Fibroblast of lung (primary cell): ENCODE data around the gene CLN3.

ENCODE experiments used
- EZH2 ChIP-seq: IDR thresholded peaks from 2 replicates; pipeline ENCODE4 v1.5.1; 2012; ENCODE audit warnings: low read length, control low read depth, mild to moderate bottlenecking; ENCODE audit errors: missing control alignments
- TF ChIP-seq, protein P1 (sequence below), 2 donors: IDR thresholded peaks in 1 of 2; conservative IDR thresholded peaks in 1 of 2; 1 replicate in 1 of 2; 2 replicates in 1 of 2; pipeline ENCODE4 v1.5.1; 2011 to 2012; ENCODE audit warnings: low read length in 2 of 2, control low read depth in 1 of 2, inconsistent platforms in 1 of 2, low read depth in 1 of 2, mild to moderate bottlenecking in 1 of 2

GRCh38 chr16:28497861-28498599, 6.2 kb upstream of the CLN3 start:
- TF ChIP-seq, protein P1, sequence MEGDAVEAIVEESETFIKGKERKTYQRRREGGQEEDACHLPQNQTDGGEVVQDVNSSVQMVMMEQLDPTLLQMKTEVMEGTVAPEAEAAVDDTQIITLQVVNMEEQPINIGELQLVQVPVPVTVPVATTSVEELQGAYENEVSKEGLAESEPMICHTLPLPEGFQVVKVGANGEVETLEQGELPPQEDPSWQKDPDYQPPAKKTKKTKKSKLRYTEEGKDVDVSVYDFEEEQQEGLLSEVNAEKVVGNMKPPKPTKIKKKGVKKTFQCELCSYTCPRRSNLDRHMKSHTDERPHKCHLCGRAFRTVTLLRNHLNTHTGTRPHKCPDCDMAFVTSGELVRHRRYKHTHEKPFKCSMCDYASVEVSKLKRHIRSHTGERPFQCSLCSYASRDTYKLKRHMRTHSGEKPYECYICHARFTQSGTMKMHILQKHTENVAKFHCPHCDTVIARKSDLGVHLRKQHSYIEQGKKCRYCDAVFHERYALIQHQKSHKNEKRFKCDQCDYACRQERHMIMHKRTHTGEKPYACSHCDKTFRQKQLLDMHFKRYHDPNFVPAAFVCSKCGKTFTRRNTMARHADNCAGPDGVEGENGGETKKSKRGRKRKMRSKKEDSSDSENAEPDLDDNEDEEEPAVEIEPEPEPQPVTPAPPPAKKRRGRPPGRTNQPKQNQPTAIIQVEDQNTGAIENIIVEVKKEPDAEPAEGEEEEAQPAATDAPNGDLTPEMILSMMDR (conservative IDR thresholded peaks at IDR 0.05 in 1 of 2, IDR thresholded peaks at IDR 0.05 in 1 of 2; ENCODE audit: low read depth in 1 of 2, low read length in 2 of 2) = no peak
- TF ChIP-seq EZH2 = no peak
